Mucosa of descending colon (tissue), 3 donors: ENCODE data around the gene MAP1S. TPM values are rescaled to one million over a fixed set of nuclear protein-coding genes. Genes with fewer than 3 reads are reported as not detected.

Experiments
- ATAC-seq: fragments of 200-7000 bp; cut with Tn5 transposase; one replicate; pipeline ENCODE4 v1.9.1; 2020; ENCODE audit warnings: mild to moderate bottlenecking, moderate library complexity
- DNase-seq, 3 donors: peaks; one replicate each; pipeline ENCODE4 v3.0.0-alpha.2; 2020
- H3K36me3 ChIP-seq: fragments of 200-600 bp; one replicate; pipeline ENCODE4 v1.8.0; 2021; ENCODE audit warnings: low read depth, mild to moderate bottlenecking
- H3K4me1 ChIP-seq: fragments of 200-600 bp; one replicate; pipeline ENCODE4 v1.8.0; 2021; ENCODE audit warnings: low read depth, mild to moderate bottlenecking
- H3K4me3 ChIP-seq: fragments of 200-600 bp; one replicate; pipeline ENCODE4 v1.8.0; 2021; ENCODE audit warnings: mild to moderate bottlenecking
- H3K9me3 ChIP-seq: fragments of 200-600 bp; one replicate; pipeline ENCODE4 v1.8.0; 2021; ENCODE audit warnings: mild to moderate bottlenecking
- intact Hi-C, 2 donors: fragments of 100-400 bp; cut with DNase I in 1 of 2; cut with micrococcal nuclease in 1 of 2; formaldehyde crosslinking; loops; one replicate each; pipeline versions ENCODE4 v1.11.0 to v1.11.1; 2022; cut with DNase I, micrococcal nuclease
- total RNA-seq, 3 donors: library from RNA; stranded (reverse); fragmentation: NEBNext Ultra II Directional in 2 of 3; extraction: Animal tissue kit (Norgen Biotek cat#: 25700) in 2 of 3; gene quantifications; one replicate each; pipeline versions ENCODE4 v1.2.1 to v1.2.4, GENCODE V29; 2021 to 2023
- TF ChIP-seq, protein P1 (sequence below): fragments of 200-600 bp; IDR thresholded peaks from one replicate; pipeline ENCODE4 v1.8.0; 2022; ENCODE audit warnings: antibody characterized with exemption, mild to moderate bottlenecking
- donor health status: DM: no; HTN: no; CAD: no; lungs with moderate emphysema.
- donor health status: DM: no; HTN: no; CAD: no.
- donor health status: DM: no; HTN: yes; CAD: no.

The MAP1S gene
- total RNA-seq, 3 donors from 2014 or later = 42.2 to 57.2 (median 44.7) TPM

- no peaks in the 10 kb centered on the region for H3K36me3 ChIP-seq
- no peak overlapping the region for H3K4me3 ChIP-seq
- ATAC-seq (no peak), DNase-seq (peak in 1 of 3 donors; percentile 7)
- TF ChIP-seq, protein P1, sequence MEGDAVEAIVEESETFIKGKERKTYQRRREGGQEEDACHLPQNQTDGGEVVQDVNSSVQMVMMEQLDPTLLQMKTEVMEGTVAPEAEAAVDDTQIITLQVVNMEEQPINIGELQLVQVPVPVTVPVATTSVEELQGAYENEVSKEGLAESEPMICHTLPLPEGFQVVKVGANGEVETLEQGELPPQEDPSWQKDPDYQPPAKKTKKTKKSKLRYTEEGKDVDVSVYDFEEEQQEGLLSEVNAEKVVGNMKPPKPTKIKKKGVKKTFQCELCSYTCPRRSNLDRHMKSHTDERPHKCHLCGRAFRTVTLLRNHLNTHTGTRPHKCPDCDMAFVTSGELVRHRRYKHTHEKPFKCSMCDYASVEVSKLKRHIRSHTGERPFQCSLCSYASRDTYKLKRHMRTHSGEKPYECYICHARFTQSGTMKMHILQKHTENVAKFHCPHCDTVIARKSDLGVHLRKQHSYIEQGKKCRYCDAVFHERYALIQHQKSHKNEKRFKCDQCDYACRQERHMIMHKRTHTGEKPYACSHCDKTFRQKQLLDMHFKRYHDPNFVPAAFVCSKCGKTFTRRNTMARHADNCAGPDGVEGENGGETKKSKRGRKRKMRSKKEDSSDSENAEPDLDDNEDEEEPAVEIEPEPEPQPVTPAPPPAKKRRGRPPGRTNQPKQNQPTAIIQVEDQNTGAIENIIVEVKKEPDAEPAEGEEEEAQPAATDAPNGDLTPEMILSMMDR = no peak
- H3K9me3 ChIP-seq = no peaks in the 10 kb centered on the region
- intact Hi-C loops = no loop called here
- peaks cover 4% of the 10 kb centered on the region for H3K4me1 ChIP-seq
Measured at GRCh38 chr19:17686592-17687024, 32.7 kb upstream of the MAP1S start.

DNA sequence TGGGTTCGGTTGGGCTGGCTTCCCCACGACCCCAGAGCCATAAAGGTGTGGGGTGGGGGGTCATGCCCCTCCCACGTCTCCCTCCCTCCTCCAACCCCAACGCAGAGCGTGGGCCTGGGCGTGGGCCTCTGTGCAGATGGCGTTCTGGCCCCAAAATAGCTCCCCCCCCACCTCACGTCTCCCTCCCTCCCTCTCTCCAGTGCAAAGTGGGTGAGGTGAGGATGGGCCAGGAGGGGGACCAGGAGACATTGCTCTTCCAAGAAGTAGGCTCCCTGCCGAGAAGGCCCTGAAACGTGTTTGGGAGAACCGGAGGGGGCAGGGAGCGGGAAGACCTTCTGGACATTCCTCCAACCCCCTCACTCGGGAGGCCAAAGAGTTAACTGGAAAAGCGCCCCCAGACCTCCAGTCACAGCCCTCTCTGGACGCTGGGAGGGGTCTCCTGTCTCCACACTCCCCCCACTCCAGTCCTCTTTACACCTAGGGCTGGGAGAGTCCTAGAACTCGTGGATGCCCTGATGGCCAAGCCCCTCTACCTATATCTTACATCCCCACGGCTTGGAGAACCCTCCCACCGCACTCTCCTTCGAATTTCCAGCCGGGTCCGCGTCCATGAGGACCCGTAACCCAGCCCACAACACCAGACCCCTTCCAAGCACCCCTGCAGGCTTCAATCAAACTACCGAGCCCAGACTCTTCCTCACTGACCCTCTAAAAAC lies 32.0 kb upstream of the MAP1S start:
- ATAC-seq (no peak), DNase-seq (no peak)
- Histone ChIP-seq H3K4me3 (no peak overlapping the region), H3K36me3 (no peaks in the 10 kb centered on the region), H3K9me3 (no peaks in the 10 kb centered on the region), H3K4me1 (peaks cover 4% of the 10 kb centered on the region)
- TF ChIP-seq, protein P1 = no peak
- intact Hi-C loops = no loop called here

DNA sequence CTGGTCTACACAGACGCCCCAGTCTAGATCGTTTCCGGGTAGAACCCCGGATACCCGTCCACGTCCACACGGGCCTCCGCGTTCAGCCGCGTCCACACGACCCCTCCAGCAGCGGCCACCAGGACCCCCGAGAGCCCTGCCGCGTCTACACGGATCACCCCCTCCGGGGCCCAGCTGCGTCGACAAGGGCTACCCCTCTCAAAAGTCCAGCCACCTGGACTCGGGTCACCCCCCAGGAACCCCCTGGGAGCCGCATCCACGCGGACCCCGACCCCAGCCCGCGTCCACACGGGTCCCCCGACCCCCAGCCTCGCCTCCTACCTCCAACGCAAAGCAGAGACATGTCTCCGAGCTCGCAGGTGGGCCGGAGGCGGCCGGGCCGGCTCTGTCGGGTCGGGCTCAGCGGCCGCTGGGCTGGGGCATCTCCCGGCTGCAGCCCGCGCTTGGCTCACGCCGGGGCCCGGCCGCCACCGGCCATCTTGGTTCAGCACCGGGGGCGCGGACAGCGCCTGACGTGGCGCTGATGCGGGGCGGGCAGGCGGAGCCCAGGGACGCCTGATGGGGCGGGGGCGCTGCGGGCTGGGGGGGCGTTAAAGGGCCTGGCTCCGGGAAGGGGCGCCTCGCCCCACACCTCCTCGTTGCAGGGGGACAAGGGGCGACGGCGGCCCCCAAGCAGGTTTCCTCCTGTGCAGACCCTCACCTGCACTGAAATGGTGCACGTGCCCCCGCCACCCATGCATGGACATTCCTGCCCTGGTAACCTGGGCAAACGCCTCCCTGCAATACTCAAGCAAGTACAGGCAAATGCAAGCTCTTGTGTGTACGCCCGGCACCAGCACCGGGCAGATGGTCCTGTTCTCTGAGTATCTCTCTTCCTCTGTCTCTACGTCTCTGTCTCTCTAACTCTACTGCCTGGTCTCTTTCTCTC lies 31.2 kb upstream of the MAP1S start, which contains the start of gene UNC13A:
Gene UNC13A, minus strand, starts transcription at position 498 of the 928 bp plus-strand sequence. Its CDS starts 155 bp downstream, at position 343.
- Histone ChIP-seq H3K9me3 (no peaks in the 10 kb centered on the region), H3K4me1 (peaks cover 4% of the 10 kb centered on the region), H3K36me3 (no peaks in the 10 kb centered on the region), H3K4me3 (no peak within 1 kb of the TSS)
- ATAC-seq (peak; percentile 80), DNase-seq (peak in 2 of 3 donors; percentile 42 to 54)
- intact Hi-C loops = no loop called here
- TF ChIP-seq, protein P1 = no peak

GRCh38 chr19:17688853-17689595 lies 30.3 kb upstream of the MAP1S start:
- Histone ChIP-seq H3K9me3 (no peaks in the 10 kb centered on the region), H3K4me1 (peaks cover 4% of the 10 kb centered on the region), H3K4me3 (no peak overlapping the region), H3K36me3 (no peaks in the 10 kb centered on the region)
- DNase-seq (no peak), ATAC-seq (no peak)
- intact Hi-C loops = no loop called here
- TF ChIP-seq, protein P1 = no peak

GRCh38 chr19:17692566-17692965 lies 26.7 kb upstream of the MAP1S start:
- Histone ChIP-seq H3K36me3 (no peaks in the 10 kb centered on the region), H3K4me1 (no peaks in the 10 kb centered on the region), H3K4me3 (no peak overlapping the region), H3K9me3 (no peaks in the 10 kb centered on the region)
- ATAC-seq (no peak), DNase-seq (no peak)
- TF ChIP-seq, protein P1 = no peak
- intact Hi-C loops = no loop called here
